NCI-H2081 (cell line): ENCODE results near the gene PTAFR.
A peak's percentile ranks its signal among the peaks of the same experiment; 100 is the strongest.

Source experiments
- DNase-seq, 2 experiments: peaks; one replicate each; lab custom pipeline; 2025; lab: John Stamatoyannopoulos, UW

The PTAFR gene

DNA sequence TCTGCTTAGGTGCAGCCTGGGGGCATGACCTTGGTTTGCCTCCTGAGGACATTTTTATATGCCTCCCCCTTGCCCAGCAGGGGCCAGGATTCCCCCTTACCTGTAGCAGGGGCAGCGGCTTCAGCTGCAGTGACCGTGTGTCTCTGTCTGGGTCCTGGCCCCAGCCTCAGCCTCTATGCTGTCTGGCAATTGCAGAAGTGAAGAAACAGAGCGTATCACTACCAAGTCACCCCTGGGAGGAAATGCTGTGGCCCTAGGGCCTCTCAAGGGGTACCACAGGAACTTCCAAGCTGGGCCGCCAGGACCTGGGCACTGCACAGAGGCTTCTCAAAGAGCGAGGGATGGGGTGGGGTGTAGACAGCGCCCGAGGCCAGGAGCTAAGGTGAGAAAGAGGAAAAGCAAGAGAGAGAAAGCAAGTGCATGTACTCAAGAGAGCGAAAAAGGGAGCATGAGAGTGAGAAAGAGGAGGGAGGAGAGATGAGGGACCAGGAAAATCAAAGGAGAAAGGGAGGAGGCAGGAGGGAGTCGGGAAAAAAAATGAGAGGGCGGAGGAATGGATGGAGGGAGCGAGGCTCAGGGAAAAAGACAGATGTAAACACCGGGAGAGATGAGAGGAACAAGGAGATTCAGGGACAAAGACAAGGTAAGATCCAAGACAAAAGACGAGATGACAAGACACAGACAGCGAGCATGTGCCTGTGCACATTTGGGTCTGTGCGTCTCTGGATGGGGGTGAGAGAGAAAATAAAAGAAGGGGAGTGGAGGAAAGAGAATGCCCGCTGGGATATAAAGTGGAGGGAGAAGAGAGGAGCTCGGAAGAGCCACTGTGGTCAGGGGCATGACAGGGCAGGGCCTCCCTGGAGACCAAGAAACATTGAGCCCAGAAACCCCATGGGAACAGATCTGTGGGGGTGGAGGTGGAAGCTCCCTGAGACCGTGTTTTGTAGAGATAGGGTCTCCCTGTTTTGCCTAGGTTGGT lies at the start of gene PTAFR:
Gene PTAFR, minus strand, starts transcription at position 199 of the 979 bp plus-strand sequence. CDS start 25,669 bp downstream, outside the sequence.
- DNase-seq, result no peak

DNA sequence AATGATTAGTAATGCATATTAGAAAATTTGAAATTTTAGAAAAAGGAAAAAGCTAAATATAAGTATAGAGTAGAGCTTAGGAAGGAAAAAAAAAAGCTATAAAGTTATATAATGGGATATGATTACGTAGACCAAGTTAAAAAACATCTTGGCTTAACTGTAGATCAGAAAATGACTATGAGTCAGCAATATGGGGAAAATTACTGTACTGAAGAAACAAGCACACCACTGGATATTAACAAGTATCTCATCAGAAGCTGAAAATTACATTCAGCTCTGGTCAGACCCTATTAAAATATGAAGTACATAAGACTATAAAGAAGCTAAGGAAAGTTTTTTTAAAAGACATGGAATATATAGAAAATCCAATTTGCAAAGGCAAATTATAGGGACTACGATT lies 36.8 kb upstream of the PTAFR start:
- DNase-seq, result no peak

DNA sequence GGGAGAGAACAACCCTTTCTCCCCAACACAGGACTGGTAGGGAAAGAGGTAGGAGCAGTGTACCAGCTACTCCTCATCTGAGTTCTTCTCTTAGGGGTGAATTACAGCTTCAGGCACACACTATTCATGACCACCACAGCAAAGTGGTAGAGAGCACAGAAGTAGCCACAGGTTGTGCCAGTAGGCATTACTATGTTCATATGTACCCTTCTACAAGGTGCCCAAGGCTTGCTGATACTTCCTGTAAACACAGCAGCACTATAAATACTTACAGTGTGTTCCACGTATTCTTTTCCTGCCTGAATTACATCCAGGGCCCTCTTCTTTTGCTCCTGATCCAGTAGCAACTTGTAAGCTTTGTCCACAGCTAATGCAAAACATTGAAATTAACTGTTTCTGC lies 33.2 kb upstream of the PTAFR start:
- no peak for DNase-seq

DNA sequence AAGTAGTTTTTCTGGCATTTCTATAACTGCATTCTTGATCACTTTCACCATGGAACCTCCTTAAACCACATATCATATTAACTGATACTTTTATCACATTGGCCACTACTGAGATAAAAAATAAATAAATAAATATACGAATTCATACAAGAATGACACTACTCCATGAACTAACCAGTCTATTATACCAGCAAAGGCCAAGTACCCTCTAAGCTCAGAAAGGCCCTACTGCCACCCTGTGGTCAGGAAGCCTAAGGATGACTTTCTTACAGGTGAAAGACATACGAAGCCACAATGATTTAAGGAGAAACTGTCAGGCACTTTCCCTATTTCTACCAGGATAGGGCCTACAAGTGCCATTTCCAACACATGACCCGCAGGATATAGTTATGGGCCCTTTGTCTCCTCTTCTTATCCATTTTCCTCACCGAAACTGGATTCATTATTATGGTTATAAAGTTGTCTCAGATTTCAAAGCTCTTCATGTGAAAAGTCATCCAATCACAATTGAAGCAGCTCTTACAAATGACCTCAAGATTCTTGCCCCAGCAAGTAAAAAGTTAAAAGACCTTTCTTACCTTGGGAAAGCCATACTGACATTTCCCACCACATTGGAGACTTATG lies 32.4 kb upstream of the PTAFR start:
- peak; percentile 3 to 44 for DNase-seq

GRCh38 chr1:28205243-28205642 lies 28.8 kb upstream of the PTAFR start:
- DNase-seq, result no peak

GRCh38 chr1:28200234-28200873 lies 23.9 kb upstream of the PTAFR start:
- no peak for DNase-seq

DNA sequence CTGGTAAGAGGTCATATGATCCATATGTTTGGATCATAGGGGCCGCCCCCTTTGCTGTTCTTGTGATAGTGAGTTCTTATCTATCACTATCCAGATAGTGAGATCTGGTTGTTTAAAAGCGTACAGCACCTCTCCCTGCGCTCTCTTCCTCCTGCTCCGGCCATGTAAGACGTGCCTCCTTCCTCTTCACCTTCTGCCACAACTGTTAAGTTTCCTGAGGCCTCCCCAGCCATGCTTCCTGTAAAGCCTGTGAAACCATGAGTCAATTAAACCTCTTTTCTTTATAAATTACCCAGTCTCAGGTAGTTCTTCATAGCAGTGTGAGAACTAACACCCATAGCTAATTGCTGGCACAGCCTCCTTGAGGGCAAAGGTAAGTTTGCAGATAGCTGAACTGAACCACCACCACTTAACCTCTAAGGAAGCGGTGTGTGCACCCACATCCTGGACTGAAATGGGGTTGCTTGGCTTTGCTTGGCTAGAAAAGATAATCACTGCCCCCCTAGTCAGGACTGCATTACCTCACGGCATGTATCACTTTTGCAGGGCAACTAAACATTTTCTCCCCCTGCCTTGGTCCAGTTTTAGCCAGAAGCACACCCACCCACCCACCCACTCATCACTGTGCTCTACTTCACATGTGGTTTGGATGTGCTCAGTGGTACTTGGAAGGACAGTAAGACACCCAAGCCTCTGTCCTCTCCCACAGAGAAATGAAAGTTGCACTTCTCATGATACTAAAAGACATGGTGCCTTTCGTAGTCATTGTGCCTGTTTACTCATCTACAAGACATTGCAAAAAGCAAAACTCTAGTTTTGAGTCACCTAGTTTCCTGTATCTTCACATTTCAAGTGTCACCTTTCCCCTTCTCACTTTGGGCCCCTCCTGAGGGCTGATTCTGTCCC lies 23.1 kb upstream of the PTAFR start:
- no peak for DNase-seq

GRCh38 chr1:28197682-28198415 lies 21.4 kb upstream of the PTAFR start:
- DNase-seq, result no peak

GRCh38 chr1:28196330-28196729 lies 19.8 kb upstream of the PTAFR start:
- DNase-seq, result no peak

DNA sequence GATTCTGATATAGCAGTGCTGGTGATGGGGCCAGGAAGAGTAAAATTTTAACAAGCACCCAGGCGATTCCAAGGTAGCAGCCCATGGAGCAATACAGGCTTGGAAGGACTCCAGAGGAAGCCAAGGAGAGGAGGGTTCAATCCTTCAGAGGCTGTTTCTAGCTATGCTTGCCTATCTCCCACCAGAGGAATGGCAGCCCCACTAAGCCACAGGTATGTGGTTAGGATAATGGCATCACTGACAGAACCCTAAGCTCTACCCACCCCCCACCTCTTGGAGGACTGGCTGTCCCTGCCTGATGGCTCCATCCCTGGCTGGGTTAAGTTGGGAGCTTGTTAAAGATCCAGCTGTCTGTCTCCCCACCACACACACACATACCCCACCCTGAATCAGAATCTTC lies 19.3 kb upstream of the PTAFR start:
- DNase-seq, result no peak

- no peak for DNase-seq
Measured at GRCh38 chr1:28194326-28195035, 18.0 kb upstream of the PTAFR start.

GRCh38 chr1:28193701-28194161 lies 17.2 kb upstream of the PTAFR start:
- no peak for DNase-seq

- DNase-seq, result no peak
Measured at GRCh38 chr1:28190996-28191645, 14.6 kb upstream of the PTAFR start.

- no peak for DNase-seq
Measured at GRCh38 chr1:28190337-28190979, 14.0 kb upstream of the PTAFR start.

DNA sequence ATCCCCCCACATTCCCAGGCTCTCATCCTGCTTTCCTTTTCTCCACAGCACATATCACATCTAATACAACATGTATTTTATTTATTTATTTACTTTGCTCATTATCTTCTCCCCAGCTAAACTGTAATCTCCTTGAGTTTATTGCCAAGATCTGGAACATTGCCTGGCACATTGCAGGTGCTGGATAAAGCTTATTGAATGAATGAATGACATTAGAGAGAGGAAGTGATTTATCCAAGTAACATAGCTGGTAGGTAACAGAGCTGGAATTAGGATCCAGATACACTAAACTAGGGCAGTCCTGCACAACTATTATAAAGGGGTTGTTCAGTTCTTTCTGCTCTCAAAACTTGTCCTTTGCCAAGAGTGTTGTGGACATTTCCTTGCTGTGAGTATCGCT lies 8.6 kb upstream of the PTAFR start:
- no peak for DNase-seq

DNA sequence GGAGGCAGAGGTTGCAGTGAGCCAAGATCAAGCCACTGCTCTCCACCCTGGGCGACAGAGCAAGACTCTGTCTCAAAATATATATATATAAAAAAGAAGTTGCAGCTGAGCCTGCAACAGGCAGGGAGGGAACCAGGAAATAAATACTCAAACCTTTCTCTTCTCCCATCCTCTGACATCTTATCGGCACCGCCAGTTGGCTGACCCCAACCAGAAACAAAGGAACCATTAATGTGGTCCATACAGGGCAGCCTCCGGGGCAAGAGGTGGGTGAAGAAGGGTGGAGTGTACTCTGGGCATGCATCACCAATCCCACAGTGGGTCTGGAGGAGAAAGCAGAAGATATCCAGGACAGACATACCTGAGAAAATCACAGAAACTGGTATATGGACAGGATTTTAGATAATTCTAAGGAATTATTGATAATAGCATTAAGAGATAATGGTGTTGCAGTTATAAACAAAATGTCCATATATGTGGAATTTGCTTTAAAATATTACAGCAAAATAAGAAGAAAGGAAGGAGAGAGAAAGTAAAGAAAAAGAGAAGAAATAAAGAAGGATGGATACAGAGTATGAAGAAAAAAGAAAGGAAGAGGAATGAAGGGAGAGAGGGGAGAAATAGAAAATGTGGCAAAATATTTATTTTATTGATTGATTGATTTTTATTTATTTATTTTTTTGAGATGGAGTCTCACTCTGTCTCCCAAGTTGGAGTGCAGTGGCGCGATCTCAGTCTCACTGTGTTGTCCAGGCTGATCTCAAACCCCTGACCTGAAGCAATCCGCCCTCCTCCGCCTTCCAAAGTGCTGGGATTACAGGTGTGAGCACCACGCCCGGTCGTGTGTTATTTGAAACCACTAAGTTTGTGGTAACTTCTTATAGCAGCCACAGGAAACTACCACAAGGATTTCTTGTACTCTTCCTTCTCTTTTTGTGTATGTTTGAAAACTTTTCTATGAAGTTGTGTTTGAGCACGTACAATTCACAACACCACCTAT lies 4.1 kb upstream of the PTAFR start:
- no peak for DNase-seq

- no peak for DNase-seq
Measured at GRCh38 chr1:28178690-28179485, 2.4 kb upstream of the PTAFR start.
